ENCODE data around the gene CTCFL. TPM values are rescaled to one million over a fixed set of nuclear protein-coding genes. Genes with fewer than 3 reads are reported as not detected.

CTCFL gene
- total and polyA plus RNA-seq, 2 of the 13 experiments (the other 11 are each of a cell fraction or from before 2014, with no cell fraction given), result 0.04 TPM; not detected in 1

GRCh38 chr20:57450419-57450818 is 74.5 kb downstream of the CTCFL start:
- ATAC-seq (no peak; the same call in 2 of the 3 replicates), FAIRE-seq (no peak), DNase-seq (ENCODE audit: low spot score) (no peak)
- H3K4me2 ChIP-seq (ENCODE audit: low read depth, low read length), result no peak overlapping the region
- H3K4me3 ChIP-seq (replicated peaks in 1 of 3; ENCODE audit: insufficient read depth in 1 of 3, low read depth in 2 of 3, low read length in 3 of 3), result no peak overlapping the region
- no peak overlapping the region for H2AFZ ChIP-seq (ENCODE audit: low read length)
- in situ Hi-C loops (cut with HindIII; ENCODE audit: extremely low pct_ligation_motif_present, low pct_unique_long_range_greater_than_20kb), result no loop called here
- H3K79me2 ChIP-seq (ENCODE audit: insufficient read depth, low read length), result no peaks in the 10 kb centered on the region
- H4K20me1 ChIP-seq (ENCODE audit: insufficient read depth, low read length), result no peaks in the 10 kb centered on the region
- 31% methylated on average over 12 of the region's 12 CpGs for WGBS (ENCODE audit: low lambda C conversion rate)
- H3K9me3 ChIP-seq (ENCODE audit: low read length), result no peaks in the 10 kb centered on the region
- ChIA-PET CTCF (ENCODE audit: low intra/inter-chr PET ratio, low total read pairs) (no interaction called here), POLR2A (no interaction called here)
- H3K4me1 ChIP-seq (ENCODE audit: insufficient read depth, low read length), result no peaks in the 10 kb centered on the region
- H3K36me3 ChIP-seq (replicated peaks in 1 of 2; ENCODE audit: control insufficient read depth in 1 of 2, insufficient read depth in 2 of 2, low read length in 2 of 2), result no peaks in the 10 kb centered on the region
- no TSS peak for BruUV-seq (replicated peaks)
- peaks cover 15 to 66% of the 10 kb centered on the region in 2 experiments; a peak in 4 of 5 replicates for H3K27me3 ChIP-seq (ENCODE audit: control insufficient read depth in 1 of 2, insufficient read depth in 2 of 2, low read length in 2 of 2)
- intact Hi-C loops (cut with micrococcal nuclease; ENCODE audit: unreplicated experiment), result no loop called here
- H3K9ac ChIP-seq (ENCODE audit: insufficient read depth, low read depth, low read length), result no peak overlapping the region
- H3K27ac ChIP-seq (ENCODE audit: extremely low read length, insufficient read depth, low read length), result no peak overlapping the region
- TF ChIP-seq ZNF574 (CRISPR knock-in tag; IDR thresholded peaks at IDR 0.05) (0 out of 2 replicates have a peak, but pooled peaks have one; percentile 15), ZNF496 (CRISPR knock-in tag; IDR thresholded peaks at IDR 0.05; ENCODE audit: insufficient replicate concordance) (no peak), ZNF230 (CRISPR knock-in tag; IDR thresholded peaks at IDR 0.05) (no peak), ZNF615 (CRISPR knock-in tag; IDR thresholded peaks at IDR 0.05; ENCODE audit: borderline replicate concordance) (no peak)
